ENCODE results near the gene KIAA1217.

Gene KIAA1217

DNA sequence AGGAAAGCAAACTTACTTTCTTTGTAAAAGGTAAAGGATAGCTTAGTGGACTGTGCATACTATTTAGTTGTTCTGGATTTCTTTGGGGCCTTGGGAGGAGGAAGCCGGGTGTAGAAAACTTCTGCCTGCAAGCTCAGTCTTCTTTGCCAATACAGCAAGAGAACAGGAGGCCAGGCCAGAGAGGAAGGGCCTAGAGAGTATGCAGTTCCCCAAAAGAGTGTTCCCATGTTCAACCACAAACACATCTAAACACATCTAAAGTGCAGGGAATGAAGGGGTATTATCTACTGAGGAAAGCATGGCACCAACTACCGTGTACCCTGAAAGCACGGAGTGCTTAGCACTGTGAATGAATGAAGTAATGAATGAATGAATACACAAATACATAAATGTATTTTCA lies 11.0 kb downstream of the KIAA1217 start:
- ChIA-PET CTCF (interaction anchor here (0.6 to 1.2 kb wide), 2 partner anchors 24 to 299 kb away, joined by 3 read pairs; no protein-coding TSS in a partner anchor), POLR2A (no interaction called here)
- no peak for DNase-seq (ENCODE audit: low read depth, low spot score)
- H3K4me3 ChIP-seq (ENCODE audit: low read depth, low read length): no peak overlapping the region
- TF ChIP-seq, protein P1, sequence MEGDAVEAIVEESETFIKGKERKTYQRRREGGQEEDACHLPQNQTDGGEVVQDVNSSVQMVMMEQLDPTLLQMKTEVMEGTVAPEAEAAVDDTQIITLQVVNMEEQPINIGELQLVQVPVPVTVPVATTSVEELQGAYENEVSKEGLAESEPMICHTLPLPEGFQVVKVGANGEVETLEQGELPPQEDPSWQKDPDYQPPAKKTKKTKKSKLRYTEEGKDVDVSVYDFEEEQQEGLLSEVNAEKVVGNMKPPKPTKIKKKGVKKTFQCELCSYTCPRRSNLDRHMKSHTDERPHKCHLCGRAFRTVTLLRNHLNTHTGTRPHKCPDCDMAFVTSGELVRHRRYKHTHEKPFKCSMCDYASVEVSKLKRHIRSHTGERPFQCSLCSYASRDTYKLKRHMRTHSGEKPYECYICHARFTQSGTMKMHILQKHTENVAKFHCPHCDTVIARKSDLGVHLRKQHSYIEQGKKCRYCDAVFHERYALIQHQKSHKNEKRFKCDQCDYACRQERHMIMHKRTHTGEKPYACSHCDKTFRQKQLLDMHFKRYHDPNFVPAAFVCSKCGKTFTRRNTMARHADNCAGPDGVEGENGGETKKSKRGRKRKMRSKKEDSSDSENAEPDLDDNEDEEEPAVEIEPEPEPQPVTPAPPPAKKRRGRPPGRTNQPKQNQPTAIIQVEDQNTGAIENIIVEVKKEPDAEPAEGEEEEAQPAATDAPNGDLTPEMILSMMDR (IDR thresholded peaks at IDR 0.05; ENCODE audit: insufficient read depth, low read length, missing control alignments): no peak

DNA sequence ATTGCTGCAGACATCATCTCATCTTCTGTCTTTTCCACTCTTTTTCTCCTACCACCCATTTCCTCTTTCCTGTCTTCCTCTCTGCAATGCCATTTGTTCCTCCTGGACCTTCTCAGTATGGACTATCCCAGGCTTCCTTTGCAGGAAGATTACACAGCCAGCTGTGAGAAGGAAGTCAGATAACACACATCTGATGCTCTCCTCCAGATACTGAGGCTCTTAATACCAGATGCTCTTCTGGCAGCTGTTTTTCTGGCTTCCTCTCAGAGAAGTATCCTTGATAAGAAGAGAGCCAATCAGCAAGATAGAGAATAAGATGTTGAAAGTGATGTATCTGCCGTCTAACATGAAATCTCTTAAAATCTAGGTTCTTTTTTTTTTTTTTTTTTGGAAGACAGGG lies 14.4 kb downstream of the KIAA1217 start:
- H3K4me3 ChIP-seq (ENCODE audit: low read depth, low read length): no peak overlapping the region
- TF ChIP-seq, protein P1 (IDR thresholded peaks at IDR 0.05; ENCODE audit: insufficient read depth, low read length, missing control alignments): no peak
- POLR2A ChIA-PET: no interaction called here
- no peak for DNase-seq (ENCODE audit: low read depth, low spot score)
- CTCF ChIA-PET: interaction anchor here (1.2 kb wide), 1 partner anchor 139 kb away, joined by 3 read pairs; no protein-coding TSS in a partner anchor

DNA sequence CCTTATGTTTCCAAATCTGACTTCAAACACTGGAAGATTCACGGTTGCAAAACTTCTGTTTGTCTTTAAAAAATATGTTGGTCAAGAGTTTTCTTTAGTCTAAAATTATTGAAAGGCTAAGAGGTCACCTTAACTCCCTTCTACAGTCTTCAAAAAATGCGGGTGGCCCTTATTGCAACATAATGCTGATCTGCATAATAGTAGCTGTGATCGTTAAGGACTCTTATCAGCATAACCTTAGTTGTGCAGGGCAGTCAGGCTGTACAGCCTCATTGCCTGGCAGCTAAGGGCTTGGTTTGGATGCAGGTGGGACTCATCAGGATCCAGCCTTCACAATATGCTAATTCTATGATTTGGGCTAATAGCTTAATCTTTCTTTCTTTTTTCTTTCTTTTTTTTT lies 15.0 kb downstream of the KIAA1217 start:
- CTCF ChIA-PET: interaction anchor here (0.8 to 0.9 kb wide), 2 partner anchors 12 to 15 kb away, joined by 3 read pairs; no protein-coding TSS in a partner anchor
- no peak overlapping the region for H3K4me3 ChIP-seq (ENCODE audit: low read depth, low read length)
- TF ChIP-seq, protein P1 (IDR thresholded peaks at IDR 0.05; ENCODE audit: insufficient read depth, low read length, missing control alignments): no peak
- POLR2A ChIA-PET: no interaction called here
- DNase-seq (ENCODE audit: low read depth, low spot score): no peak

DNA sequence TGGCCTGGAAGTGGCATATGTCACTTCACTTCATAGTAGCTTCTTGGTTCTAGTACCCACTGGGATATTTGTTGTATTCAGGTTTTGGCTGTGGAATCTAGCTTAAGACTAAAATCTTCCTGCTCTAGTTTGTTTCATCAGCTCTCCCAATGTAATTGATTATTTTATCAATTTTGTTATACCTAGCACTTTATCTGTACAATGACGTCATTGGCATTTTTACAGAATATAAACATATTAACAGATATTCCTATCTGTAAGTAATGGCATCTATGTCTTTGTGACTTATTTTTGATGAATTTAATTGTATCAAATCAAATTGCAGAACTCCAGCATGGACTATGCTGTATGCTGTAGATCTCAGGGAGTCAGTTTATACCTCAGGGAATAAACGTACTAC lies 19.7 kb downstream of the KIAA1217 start:
- no peak for DNase-seq (ENCODE audit: low read depth, low spot score)
- TF ChIP-seq, protein P1 (IDR thresholded peaks at IDR 0.05; ENCODE audit: insufficient read depth, low read length, missing control alignments): no peak
- H3K4me3 ChIP-seq (ENCODE audit: low read depth, low read length): no peak overlapping the region
- ChIA-PET CTCF (interaction anchor here (0.8 to 0.9 kb wide), 2 partner anchors 31 to 290 kb away, joined by 3 read pairs; no protein-coding TSS in a partner anchor), POLR2A (no interaction called here)

DNA sequence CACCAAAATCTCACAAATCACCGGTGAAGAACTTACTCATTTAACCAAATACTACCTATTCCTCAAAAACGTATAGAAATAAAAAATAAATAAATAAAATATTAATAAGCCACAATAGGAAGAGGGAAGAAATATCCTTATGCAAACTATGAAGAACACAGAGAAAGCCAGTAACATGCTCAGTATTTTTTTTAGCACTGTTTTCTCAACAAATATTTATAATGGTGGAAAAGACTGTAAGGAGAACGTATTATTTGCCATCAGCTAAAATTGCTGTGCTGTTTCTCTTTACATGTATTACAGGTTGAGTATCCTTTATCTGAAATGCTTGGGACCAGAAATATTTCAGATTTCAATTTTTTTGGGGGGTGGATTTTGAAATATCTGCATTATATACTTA lies 21.0 kb downstream of the KIAA1217 start:
- CTCF ChIA-PET: no interaction called here
- TF ChIP-seq, protein P1 (IDR thresholded peaks at IDR 0.05; ENCODE audit: insufficient read depth, low read length, missing control alignments): no peak
- POLR2A ChIA-PET: no interaction called here

DNA sequence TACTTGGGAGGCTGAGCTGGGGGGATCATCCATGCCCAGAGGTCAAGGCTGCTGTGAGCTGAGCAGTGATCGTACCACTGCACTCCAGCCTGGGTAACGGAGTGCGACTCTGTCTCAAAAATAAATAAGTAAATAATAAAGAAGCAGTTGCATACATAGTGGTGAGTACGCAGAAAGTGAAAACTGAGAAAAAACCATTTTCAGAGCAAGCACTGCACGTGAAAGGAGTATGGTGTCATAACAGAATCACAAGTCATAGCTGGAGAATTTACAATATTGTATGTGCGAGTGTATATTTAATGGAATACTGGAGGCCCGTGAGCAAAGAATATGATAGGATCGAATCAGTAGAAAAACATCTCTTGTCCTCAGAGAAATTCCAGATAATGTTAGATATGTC lies 22.3 kb downstream of the KIAA1217 start:
- ChIA-PET POLR2A (no interaction called here), CTCF (interaction anchor here (1.5 kb wide), 1 partner anchor 273 kb away, joined by 3 read pairs; no protein-coding TSS in a partner anchor)
- TF ChIP-seq, protein P1 (IDR thresholded peaks at IDR 0.05; ENCODE audit: insufficient read depth, low read length, missing control alignments): no peak
- H3K4me3 ChIP-seq (ENCODE audit: low read depth, low read length): no peak overlapping the region
- DNase-seq (ENCODE audit: low read depth, low spot score): no peak

More for the DNA sequence above, 21.0 kb downstream of the KIAA1217 start:
- no peak overlapping the region for H3K4me3 ChIP-seq (ENCODE audit: low read depth, low read length)
- no peak for DNase-seq (ENCODE audit: low read depth, low spot score)
